ENCODE data around the gene ARL14EP.

ARL14EP gene

GRCh38 chr11:30310623-30311022 is 12.3 kb upstream of the ARL14EP start:
- Histone ChIP-seq H3K9me3 (ENCODE audit: low read length) (no peaks in the 10 kb centered on the region), H3K36me3 (ENCODE audit: insufficient read depth, low read length) (no peaks in the 10 kb centered on the region), H3K4me3 (ENCODE audit: low read depth in 1 of 2, low read length in 2 of 2) (no peak overlapping the region), H3K27me3 (ENCODE audit: control insufficient read depth in 1 of 2, insufficient read depth in 2 of 2, low read length in 2 of 2) (no peaks in the 10 kb centered on the region), H3K9ac (ENCODE audit: low read length) (no peak overlapping the region), H3K4me1 (ENCODE audit: insufficient read depth, low read length) (no peaks in the 10 kb centered on the region), H3K27ac (ENCODE audit: low read depth, low read length) (no peak overlapping the region)

GRCh38 chr11:30311189-30311588 is 11.7 kb upstream of the ARL14EP start:
- Histone ChIP-seq H3K9me3 (ENCODE audit: low read length) (no peaks in the 10 kb centered on the region), H3K27me3 (ENCODE audit: control insufficient read depth in 1 of 2, insufficient read depth in 2 of 2, low read length in 2 of 2) (no peaks in the 10 kb centered on the region), H3K4me1 (ENCODE audit: insufficient read depth, low read length) (no peaks in the 10 kb centered on the region), H3K36me3 (ENCODE audit: insufficient read depth, low read length) (no peaks in the 10 kb centered on the region), H3K9ac (ENCODE audit: low read length) (no peak overlapping the region), H3K27ac (ENCODE audit: low read depth, low read length) (no peak overlapping the region), H3K4me3 (ENCODE audit: low read depth in 1 of 2, low read length in 2 of 2) (no peak overlapping the region)

GRCh38 chr11:30312243-30312642 is 10.7 kb upstream of the ARL14EP start:
- H3K27me3 ChIP-seq (ENCODE audit: control insufficient read depth in 1 of 2, insufficient read depth in 2 of 2, low read length in 2 of 2) = no peaks in the 10 kb centered on the region
- no peak overlapping the region for H3K9ac ChIP-seq (ENCODE audit: low read length)
- H3K36me3 ChIP-seq (ENCODE audit: insufficient read depth, low read length) = no peaks in the 10 kb centered on the region
- no peaks in the 10 kb centered on the region for H3K9me3 ChIP-seq (ENCODE audit: low read length)
- no peak overlapping the region for H3K27ac ChIP-seq (ENCODE audit: low read depth, low read length)
- no peak overlapping the region for H3K4me3 ChIP-seq (ENCODE audit: low read depth in 1 of 2, low read length in 2 of 2)
- H3K4me1 ChIP-seq (ENCODE audit: insufficient read depth, low read length) = no peaks in the 10 kb centered on the region

- Histone ChIP-seq H3K4me3 (ENCODE audit: low read depth in 1 of 2, low read length in 2 of 2) (no peak overlapping the region), H3K9ac (ENCODE audit: low read length) (no peak overlapping the region), H3K4me1 (ENCODE audit: insufficient read depth, low read length) (no peaks in the 10 kb centered on the region), H3K27me3 (ENCODE audit: control insufficient read depth in 1 of 2, insufficient read depth in 2 of 2, low read length in 2 of 2) (no peaks in the 10 kb centered on the region), H3K27ac (ENCODE audit: low read depth, low read length) (no peak overlapping the region), H3K9me3 (ENCODE audit: low read length) (no peaks in the 10 kb centered on the region), H3K36me3 (ENCODE audit: insufficient read depth, low read length) (no peaks in the 10 kb centered on the region)
Measured at GRCh38 chr11:30313580-30313979, 9.3 kb upstream of the ARL14EP start.

- Histone ChIP-seq H3K36me3 (ENCODE audit: insufficient read depth, low read length) (no peaks in the 10 kb centered on the region), H3K27ac (ENCODE audit: low read depth, low read length) (no peak overlapping the region), H3K4me3 (ENCODE audit: low read depth in 1 of 2, low read length in 2 of 2) (no peak overlapping the region)
Measured at GRCh38 chr11:30314625-30315024, 8.3 kb upstream of the ARL14EP start.

GRCh38 chr11:30316237-30316636 is 6.7 kb upstream of the ARL14EP start:
- H3K9me3 ChIP-seq (ENCODE audit: low read length) = no peaks in the 10 kb centered on the region
- no peak overlapping the region for H3K4me3 ChIP-seq (ENCODE audit: low read depth in 1 of 2, low read length in 2 of 2)
- no peak overlapping the region for H3K27ac ChIP-seq (ENCODE audit: low read depth, low read length)
- no peak overlapping the region for H3K9ac ChIP-seq (ENCODE audit: low read length)
- H3K27me3 ChIP-seq (ENCODE audit: control insufficient read depth in 1 of 2, insufficient read depth in 2 of 2, low read length in 2 of 2) = no peaks in the 10 kb centered on the region
- H3K4me1 ChIP-seq (ENCODE audit: insufficient read depth, low read length) = no peaks in the 10 kb centered on the region
- H3K36me3 ChIP-seq (ENCODE audit: insufficient read depth, low read length) = no peaks in the 10 kb centered on the region

More at GRCh38 chr11:30314625-30315024, 8.3 kb upstream of the ARL14EP start:
- Histone ChIP-seq H3K27me3 (ENCODE audit: control insufficient read depth in 1 of 2, insufficient read depth in 2 of 2, low read length in 2 of 2) (no peaks in the 10 kb centered on the region), H3K4me1 (ENCODE audit: insufficient read depth, low read length) (no peaks in the 10 kb centered on the region), H3K9me3 (ENCODE audit: low read length) (no peaks in the 10 kb centered on the region), H3K9ac (ENCODE audit: low read length) (no peak overlapping the region)

- Histone ChIP-seq H3K9me3 (ENCODE audit: low read length) (no peaks in the 10 kb centered on the region), H3K9ac (ENCODE audit: low read length) (no peak overlapping the region), H3K27ac (ENCODE audit: low read depth, low read length) (no peak overlapping the region), H3K4me1 (ENCODE audit: insufficient read depth, low read length) (no peaks in the 10 kb centered on the region), H3K4me3 (ENCODE audit: low read depth in 1 of 2, low read length in 2 of 2) (no peak overlapping the region), H3K36me3 (ENCODE audit: insufficient read depth, low read length) (no peaks in the 10 kb centered on the region), H3K27me3 (ENCODE audit: control insufficient read depth in 1 of 2, insufficient read depth in 2 of 2, low read length in 2 of 2) (no peaks in the 10 kb centered on the region)
Measured at GRCh38 chr11:30317030-30317429, 5.9 kb upstream of the ARL14EP start.

- no peak overlapping the region for H3K27ac ChIP-seq (ENCODE audit: low read depth, low read length)
- no peaks in the 10 kb centered on the region for H3K9me3 ChIP-seq (ENCODE audit: low read length)
Measured at GRCh38 chr11:30321321-30321720, 1.6 kb upstream of the ARL14EP start.

GRCh38 chr11:30322191-30322590 is 713 bp upstream of the ARL14EP start:
- Histone ChIP-seq H3K4me1 (ENCODE audit: insufficient read depth, low read length) (peaks cover 36% of the 10 kb centered on the region), H3K27me3 (ENCODE audit: control insufficient read depth in 1 of 2, insufficient read depth in 2 of 2, low read length in 2 of 2) (no peaks in the 10 kb centered on the region), H3K36me3 (ENCODE audit: insufficient read depth, low read length) (no peaks in the 10 kb centered on the region), H3K27ac (ENCODE audit: low read depth, low read length) (no peak overlapping the region), H3K9me3 (ENCODE audit: low read length) (no peaks in the 10 kb centered on the region), H3K4me3 (ENCODE audit: low read depth in 1 of 2, low read length in 2 of 2) (peak overlapping the region in 1 of 2 donors; percentile 89), H3K9ac (ENCODE audit: low read length) (no peak overlapping the region)

More at GRCh38 chr11:30321321-30321720, 1.6 kb upstream of the ARL14EP start:
- peaks cover 33% of the 10 kb centered on the region for H3K4me1 ChIP-seq (ENCODE audit: insufficient read depth, low read length)
- H3K27me3 ChIP-seq (ENCODE audit: control insufficient read depth in 1 of 2, insufficient read depth in 2 of 2, low read length in 2 of 2) = no peaks in the 10 kb centered on the region
- H3K4me3 ChIP-seq (ENCODE audit: low read depth in 1 of 2, low read length in 2 of 2) = no peak overlapping the region
- no peak overlapping the region for H3K9ac ChIP-seq (ENCODE audit: low read length)
- H3K36me3 ChIP-seq (ENCODE audit: insufficient read depth, low read length) = no peaks in the 10 kb centered on the region

GRCh38 chr11:30326114-30326778 is 3.3 kb downstream of the ARL14EP start:
- no peaks in the 10 kb centered on the region for H3K27me3 ChIP-seq (ENCODE audit: control insufficient read depth in 1 of 2, insufficient read depth in 2 of 2, low read length in 2 of 2)
- H3K9me3 ChIP-seq (ENCODE audit: low read length) = no peaks in the 10 kb centered on the region
- no peak overlapping the region for H3K27ac ChIP-seq (ENCODE audit: low read depth, low read length)
- peaks cover 5% of the 10 kb centered on the region for H3K36me3 ChIP-seq (ENCODE audit: insufficient read depth, low read length)
- peaks cover 36% of the 10 kb centered on the region for H3K4me1 ChIP-seq (ENCODE audit: insufficient read depth, low read length)
- no peak overlapping the region for H3K9ac ChIP-seq (ENCODE audit: low read length)
- no peak overlapping the region for H3K4me3 ChIP-seq (ENCODE audit: low read depth in 1 of 2, low read length in 2 of 2)

GRCh38 chr11:30326906-30327305 is 4.0 kb downstream of the ARL14EP start:
- Histone ChIP-seq H3K36me3 (ENCODE audit: insufficient read depth, low read length) (peaks cover 5% of the 10 kb centered on the region), H3K4me3 (ENCODE audit: low read depth in 1 of 2, low read length in 2 of 2) (no peak overlapping the region), H3K27me3 (ENCODE audit: control insufficient read depth in 1 of 2, insufficient read depth in 2 of 2, low read length in 2 of 2) (no peaks in the 10 kb centered on the region), H3K9ac (ENCODE audit: low read length) (no peak overlapping the region), H3K9me3 (ENCODE audit: low read length) (no peaks in the 10 kb centered on the region), H3K4me1 (ENCODE audit: insufficient read depth, low read length) (peaks cover 36% of the 10 kb centered on the region), H3K27ac (ENCODE audit: low read depth, low read length) (no peak overlapping the region)

GRCh38 chr11:30328681-30329080 is 5.8 kb downstream of the ARL14EP start:
- no peak overlapping the region for H3K9ac ChIP-seq (ENCODE audit: low read length)
- H3K9me3 ChIP-seq (ENCODE audit: low read length) = no peaks in the 10 kb centered on the region
- peaks cover 18% of the 10 kb centered on the region for H3K36me3 ChIP-seq (ENCODE audit: insufficient read depth, low read length)
- H3K27ac ChIP-seq (ENCODE audit: low read depth, low read length) = no peak overlapping the region
- H3K27me3 ChIP-seq (ENCODE audit: control insufficient read depth in 1 of 2, insufficient read depth in 2 of 2, low read length in 2 of 2) = no peaks in the 10 kb centered on the region
- no peak overlapping the region for H3K4me3 ChIP-seq (ENCODE audit: low read depth in 1 of 2, low read length in 2 of 2)
- H3K4me1 ChIP-seq (ENCODE audit: insufficient read depth, low read length) = peaks cover 27% of the 10 kb centered on the region
